ENCODE data around the gene TBC1D17.

- TF ChIP-seq POLR2A (IDR thresholded peaks at IDR 0.05; ENCODE audit: low read depth, low read length) = no peak
- no peak for TF ChIP-seq PAX5 (IDR thresholded peaks at IDR 0.05; ENCODE audit: insufficient read depth, low read length, severe bottlenecking)
Observed at GRCh38 chr19:49857061-49857837, 20.3 kb upstream of the TBC1D17 start.

All from GM12891 (cell line).